Endometrial microvascular endothelial cells (primary cell): ENCODE measurements around the gene FGGY. TPM values are rescaled to one million over a fixed set of nuclear protein-coding genes. Genes with fewer than 3 reads are reported as not detected.

Source experiments
- in situ Hi-C: cut with HindIII; loops from 2 replicates; pipeline ENCODE4 v1.10.0; 2017; ENCODE audit warnings: low sequenced_read_pairs, low pct_unique_long_range_greater_than_20kb; ENCODE audit errors: inconsistent ontology term
- total RNA-seq: library from RNA; depleted of rRNA; stranded (reverse); fragments of >200 nt; gene quantifications from one replicate; pipeline ENCODE4 v1.2.3, GENCODE V29; 2015; ENCODE audit errors: inconsistent ontology term

Gene FGGY
- total RNA-seq, 1 donor from 2014 or later = 2.5 TPM

DNA sequence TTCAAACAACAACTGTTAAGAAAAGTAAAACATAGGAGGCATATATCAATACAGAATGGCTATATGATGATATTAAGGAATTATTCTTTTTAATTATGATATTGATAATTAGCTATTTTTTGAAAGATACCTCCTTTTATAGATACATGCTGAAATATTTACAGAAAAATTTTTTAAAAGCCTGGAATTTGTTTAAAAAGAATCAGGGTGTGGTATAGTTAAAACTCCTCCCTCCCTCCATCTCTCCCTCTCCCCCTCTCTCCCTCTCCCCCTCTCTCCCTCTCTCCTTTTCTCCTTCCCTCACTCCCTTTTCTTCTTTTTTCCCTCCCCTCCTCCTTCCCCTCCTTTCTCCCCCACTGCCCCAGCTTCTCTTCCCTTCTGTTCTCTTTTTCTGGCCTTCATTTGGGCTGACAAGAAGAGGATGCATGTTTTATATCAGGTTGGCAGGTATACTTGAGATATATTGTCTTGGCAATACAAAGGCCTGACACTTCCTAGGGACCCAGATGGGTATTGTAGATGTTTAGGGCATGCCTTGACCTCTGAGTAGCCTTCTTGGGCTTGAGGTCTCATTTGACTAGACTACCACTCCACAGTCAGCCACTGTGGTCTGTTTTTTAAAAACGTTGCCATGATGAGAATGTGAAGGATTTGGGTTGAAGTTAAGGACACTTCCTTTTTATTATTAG is 124.5 kb downstream of the FGGY start:
- in situ Hi-C loops = no loop called here

DNA sequence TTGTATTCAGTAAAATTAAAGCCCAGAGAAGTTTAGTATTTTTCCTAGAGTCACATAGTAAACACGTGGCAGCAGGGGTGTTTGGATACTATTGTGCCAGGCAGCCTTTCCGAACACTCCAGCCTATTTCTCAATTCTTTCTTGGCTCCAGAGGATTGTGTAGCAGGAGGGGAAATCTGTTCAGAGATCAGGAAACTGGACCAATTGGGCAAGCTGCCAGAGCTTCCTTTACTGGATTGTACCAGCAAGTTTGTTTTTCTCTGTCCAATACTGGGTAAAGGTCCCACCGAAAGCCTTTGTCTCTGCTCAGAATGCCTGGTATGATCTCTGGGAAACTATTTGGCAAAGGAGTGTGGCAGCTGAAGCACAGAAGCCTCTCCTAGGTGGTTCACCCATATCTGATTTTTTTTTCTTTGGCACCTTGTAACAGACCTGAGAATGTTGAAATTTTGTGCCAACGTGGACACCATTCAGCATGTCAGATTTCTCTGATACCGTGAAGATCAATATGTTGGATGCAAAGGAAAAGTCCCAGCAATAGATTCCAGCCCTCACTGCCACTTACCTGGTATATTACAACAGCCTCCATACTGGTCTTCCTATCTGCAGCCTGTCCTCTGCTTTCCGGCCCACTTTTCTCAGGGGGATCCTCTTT is 126.2 kb downstream of the FGGY start:
- in situ Hi-C loops = no loop called here

DNA sequence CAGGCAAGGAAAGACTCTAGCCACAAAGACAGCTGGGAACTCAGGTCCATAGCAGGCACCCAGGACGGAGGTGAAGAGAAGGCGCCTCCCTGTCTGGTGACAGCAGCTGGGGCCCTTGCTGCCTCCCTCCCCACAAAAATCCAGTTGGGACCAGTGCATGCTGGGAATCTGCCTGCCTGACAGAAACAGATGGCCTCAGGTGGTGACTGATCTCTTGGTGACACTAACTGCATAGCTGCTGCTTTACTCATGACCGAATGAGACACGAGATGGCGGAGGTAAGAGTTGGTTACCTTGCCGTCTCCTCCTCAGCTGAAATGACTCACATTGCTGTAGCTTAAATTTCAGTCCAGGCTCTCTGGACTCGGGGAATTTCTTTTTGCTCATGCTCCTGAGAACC is 130.3 kb downstream of the FGGY start:
- in situ Hi-C loops = no loop called here

DNA sequence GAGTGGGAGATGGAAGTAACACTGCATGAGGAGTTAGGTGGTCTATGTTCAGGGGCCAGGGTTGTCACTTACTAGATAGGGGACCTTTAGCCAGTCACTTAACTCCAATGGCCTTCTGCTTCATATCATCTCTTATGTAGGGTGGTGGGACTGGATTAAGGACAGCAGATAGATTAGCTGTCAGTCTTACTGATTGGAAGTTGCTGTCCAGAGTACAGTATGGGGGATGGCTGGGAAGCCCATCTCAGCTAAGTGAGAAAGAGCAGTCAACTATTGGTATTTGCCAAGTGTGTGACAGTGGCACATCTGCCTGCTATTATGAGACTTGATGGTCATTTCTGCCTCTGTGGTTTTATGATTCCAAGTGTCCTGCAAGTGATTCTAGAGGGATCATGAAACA is 130.9 kb downstream of the FGGY start:
- in situ Hi-C loops = no loop called here

DNA sequence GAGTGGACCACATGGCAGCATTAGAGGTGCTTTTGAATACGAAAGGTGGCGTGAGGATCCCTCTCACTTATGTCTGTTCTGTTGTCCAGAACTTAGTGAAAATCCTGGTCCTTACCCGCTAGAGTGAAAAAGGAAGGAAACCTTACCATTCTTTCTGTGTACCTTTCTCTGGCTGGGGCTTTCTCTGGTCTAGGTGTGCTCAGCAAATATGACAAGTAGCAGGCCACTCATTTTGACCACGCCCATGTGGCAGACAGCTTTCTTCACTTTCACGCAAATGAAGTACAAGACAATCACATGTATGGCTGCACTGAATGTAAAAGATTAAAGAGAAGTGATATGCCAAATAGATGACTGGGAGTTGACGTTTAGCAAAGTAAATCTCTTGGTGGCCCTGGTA is 131.9 kb downstream of the FGGY start:
- in situ Hi-C loops = no loop called here

DNA sequence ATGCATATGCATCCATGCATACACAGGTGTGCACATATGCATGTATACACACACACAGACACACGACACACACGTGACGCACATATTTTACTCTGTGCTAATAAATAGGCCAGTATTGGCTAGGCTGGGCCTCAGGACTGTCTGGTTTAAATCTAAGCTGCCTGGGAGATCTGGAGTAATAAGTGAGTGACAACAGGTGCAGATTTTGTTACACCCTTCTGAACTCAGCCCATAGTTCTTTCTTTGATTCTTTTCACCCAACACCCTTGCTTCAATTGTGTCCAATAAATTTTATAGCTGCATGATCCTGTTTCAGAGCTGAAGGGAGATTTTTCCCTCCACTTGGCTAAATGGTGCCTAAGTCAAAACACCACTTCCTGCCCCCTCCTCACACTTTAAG is 132.8 kb downstream of the FGGY start:
- in situ Hi-C loops = no loop called here

DNA sequence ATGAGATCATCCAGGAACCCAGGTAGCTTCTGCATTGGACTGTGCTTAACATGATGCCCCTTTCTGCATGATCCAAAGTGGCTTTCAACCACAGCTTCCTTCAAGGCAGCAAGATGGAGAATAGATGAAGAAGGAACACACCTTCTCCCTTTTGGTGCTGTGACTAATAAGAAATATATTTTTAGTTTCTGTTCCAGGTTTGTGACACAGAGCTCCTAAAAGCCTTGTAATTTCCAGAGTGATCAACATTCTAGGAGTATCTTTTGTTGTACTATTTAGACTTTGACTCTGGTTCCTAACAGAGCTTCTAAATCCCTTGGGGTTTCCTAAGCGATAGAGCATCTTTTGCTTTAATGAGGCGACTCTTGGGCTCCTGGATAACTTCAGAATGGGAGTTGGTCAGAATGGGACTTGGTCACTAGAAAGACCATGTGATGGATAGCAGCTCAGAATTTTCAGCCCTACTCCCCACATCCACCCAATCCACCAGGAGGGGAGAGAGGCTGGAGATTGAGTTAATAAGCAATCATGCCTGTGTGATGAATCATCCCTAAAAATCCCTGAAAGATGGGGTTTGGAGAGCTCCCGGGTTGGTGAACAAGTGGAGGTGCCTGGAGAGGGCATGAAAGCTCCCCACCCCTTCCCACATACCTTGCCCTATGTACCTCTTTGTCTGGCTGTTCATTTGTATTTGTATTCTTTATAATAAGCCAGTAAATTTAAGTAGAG is 134.8 kb downstream of the FGGY start:
- in situ Hi-C loops = no loop called here

DNA sequence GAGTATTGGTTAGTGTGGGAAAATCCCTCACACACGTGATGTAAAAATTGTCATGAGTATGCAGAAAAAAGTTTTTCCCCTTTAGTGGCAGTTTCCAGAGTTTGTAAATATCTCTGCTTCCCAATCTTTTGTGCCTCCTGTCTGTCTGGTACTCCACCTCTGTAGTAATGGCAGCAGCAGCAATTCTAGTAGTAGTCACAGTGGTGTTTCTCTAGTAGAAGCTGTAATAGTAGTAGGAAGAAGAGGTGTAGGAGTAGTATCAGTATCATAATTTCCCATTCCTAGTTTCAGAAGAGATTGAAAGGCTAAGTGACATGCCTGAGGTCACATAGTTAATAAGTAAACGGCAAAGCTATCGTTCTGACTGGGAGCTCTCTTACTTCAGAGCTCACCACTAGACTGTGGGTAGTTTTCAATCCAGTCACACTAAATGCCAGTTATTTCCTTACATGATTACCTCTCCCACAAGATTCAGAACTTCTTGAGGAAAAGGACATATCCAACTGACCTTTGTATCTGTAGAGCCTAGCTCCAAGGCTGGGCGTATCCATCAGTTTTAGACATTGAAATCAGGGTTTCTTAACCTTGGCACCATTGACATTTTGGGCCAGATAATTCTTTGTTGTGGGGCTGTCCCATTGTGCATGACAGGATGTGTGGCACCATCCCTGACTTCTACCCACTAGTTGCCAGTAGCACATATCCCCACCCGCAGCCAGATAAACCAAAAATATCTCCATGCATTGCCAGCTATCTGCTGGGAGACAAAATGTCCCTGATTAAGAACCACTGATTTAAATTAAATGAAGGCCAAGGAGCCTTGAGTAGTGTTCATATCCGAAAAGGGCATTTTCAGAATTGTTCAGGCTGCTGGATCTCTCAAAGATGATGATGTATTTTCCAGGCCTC is 135.9 kb downstream of the FGGY start:
- in situ Hi-C loops = no loop called here

DNA sequence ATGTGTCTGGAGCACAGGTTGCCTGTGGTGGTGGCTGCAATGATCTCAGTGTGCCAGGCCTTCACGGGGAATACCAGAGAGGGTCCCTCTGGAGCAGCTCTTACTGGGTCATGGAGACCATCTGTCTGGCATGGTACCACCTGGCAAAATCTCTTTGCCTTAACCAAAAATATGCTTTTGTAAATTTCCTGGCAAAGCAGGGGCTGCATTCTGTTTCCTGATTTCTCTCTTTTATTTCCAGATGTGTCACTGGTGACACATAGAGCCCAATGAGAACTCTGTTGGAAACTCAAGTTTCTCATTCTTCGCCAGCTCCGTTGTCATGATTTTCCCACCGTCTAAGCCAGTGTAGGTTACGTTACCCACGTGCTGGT is 136.5 kb downstream of the FGGY start:
- in situ Hi-C loops = no loop called here

DNA sequence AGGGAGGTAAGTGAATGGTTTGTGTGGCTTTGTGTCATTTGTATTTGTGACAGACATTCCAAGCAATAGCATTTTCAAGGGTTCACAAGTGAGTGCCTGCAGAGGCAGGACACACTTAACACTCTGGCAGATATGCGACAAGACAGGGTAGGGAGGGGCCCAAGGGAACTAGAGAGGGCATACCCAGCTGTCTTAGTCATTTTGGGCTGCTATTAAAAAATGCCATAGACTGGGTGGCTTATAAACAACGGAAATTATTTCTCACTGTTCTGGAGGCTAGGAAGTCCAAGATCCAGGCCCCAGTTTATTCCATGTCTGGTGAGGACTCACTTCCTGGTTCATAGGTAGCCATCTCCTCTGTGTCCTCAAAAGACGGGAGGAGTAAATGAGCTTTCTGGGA is 137.4 kb downstream of the FGGY start:
- in situ Hi-C loops = no loop called here

DNA sequence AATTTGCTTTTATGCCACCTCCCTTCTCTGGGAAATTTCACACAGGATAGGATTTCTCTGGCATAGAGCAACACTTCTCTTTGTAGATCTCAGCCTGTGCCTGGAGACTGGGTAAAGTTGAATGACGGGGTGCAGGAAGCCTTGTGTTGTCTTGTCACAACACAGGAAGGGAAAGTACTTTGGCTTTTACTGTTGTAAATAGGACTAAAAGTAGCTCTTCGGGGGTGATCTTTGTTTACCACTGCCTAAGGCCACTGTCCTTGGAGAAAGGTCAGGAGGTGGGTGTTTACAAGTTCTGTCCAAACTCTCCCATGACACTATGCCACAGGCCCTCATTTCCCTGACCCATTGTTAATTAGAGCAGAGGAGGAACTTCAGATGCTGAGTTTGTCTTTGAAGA is 139.7 kb downstream of the FGGY start:
- in situ Hi-C loops = no loop called here

DNA sequence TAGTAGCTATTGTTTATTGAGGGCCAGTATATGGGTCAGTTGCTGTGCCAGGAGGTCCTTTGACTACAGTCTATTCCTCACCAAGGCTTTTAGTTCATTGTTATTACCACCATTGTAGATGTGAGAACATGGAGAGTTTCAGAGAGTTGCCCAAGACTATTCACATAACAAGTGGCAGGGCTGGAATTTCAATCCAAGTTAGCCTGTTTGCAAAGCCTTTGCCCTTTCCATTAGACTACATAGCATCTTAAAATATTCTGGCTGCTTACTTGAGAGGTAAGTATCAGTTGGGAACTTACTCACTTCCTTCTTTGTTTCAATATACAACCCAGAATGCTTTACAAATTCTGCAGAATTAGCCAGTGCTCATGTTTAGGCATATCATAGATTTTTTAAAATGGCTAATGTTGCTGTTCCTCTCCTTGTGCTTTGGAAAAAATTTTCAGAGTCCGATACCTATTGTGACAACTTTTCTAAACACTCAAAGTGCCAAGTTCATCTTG is 141.2 kb downstream of the FGGY start:
- in situ Hi-C loops = no loop called here

DNA sequence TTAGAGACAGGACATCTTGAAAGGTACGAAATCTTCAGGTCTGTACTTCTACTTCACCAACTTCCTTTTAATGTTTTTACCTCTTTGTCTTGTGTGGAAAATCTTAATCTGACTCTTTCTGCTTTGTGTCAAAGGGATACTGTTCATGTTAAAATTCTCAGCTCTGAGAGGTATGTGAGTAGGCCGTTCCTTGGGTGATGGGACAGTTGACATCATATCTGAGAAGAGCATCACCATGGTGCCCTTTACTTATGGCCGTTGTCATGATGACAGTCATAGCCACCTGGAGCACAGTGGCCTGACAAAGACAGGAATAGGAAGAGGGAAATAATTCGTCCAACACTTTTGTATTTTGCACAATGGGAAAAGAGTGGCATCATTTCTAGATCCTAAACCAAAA is 145.6 kb downstream of the FGGY start:
- in situ Hi-C loops = no loop called here

DNA sequence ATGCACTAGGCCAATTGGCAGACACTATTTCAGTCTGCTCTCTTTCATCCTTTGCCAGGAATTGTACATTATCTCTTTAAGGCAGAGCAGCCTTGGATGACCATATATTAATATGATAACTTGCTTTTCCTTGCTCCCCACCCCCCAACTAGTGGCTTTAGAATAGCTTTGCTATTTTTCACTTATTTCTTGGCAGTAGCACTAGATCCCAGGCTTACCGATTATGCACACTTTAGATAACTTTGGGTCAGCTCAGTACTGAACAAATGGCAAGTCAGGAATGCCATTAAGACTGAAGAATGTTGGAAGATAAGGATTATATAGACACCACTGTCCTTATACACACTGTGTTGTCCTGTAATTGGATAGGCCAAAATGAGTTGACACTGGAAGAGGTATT is 146.4 kb downstream of the FGGY start:
- in situ Hi-C loops = no loop called here

DNA sequence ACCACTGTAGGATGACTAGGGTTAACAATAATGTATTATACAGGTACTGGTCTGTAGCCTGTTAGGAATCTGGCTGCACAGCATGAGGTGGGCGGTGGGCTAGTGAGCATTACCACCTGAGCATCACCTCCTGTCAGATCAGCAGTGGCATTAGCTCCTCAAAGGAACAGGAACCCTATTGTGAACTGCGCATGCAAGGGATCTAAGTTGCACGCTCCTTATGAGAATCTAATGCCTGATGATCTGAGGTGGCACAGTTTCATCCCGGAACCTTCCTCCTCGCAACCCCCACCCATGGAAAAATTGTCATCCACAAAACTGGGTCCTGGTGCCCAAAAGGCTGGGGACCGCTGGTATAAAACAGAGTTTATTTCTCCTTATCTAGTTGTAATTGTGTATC is 147.6 kb downstream of the FGGY start:
- in situ Hi-C loops = no loop called here

DNA sequence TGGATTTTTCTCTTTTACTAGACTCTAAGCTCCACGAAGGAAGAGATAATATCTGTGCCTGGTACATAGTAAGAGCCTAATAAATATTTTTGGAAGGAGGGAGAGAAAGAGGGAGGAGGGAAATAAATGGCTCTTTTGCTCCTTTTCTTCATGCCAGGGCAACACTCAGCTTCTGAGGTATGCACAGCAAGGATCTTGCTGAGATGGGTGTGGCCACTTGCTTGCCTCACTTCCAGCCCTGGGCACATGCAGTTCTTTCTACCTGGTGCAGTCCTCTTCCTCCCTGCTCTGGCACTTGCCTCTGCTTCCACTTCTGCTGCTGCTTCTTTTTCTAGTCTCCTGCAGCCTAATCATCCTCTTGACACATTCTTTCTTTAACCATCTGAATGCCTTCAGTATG is 148.1 kb downstream of the FGGY start:
- in situ Hi-C loops = no loop called here

DNA sequence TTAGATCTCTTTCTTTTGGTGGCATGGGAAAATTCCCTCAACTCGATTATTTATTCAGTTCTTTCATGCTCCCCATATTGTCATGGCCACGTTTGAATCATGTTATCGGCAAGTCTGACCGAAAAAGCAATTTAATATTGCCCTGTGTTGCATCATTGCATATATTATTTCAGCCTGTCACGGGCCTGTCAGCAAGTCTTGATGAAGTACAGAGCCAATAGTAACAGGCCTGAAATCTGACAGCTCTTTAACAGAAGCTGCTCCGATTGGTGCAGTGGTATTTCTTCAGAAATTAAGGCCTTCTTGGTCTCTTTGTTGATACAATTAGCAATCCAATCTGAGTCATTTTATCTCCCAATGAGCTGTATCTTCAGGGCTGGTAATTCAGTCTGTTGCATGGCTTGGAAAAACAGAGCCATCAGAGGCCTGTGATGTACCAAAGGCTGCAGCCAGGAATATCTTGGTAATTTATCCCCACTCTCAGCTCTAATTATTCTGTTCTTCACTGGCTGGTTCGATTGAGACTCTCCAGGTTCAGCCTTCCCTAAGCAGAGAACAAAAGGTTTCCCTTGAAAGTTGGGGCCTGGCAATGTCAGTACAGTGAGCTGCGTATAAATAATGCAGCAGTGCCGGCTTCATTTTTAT is 149.5 kb downstream of the FGGY start:
- in situ Hi-C loops = no loop called here

DNA sequence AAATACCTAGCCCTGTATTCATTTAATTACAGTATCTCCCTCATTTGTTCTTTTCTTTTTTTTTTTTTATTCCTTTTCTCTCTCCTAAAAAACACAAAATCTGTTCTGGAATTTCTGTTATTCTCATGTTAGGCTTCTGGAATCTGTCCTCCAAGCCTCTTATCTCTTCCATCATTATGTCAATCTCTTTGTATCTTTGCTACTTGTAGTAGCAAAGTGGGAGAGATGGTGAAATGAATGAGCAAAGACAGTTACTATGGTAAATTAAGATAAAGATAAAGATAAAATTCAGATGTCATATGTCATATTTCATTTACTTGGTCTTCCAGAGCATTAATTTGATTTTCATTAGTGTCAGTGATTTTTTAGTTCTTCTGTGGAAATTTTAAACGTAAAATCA is 155.1 kb downstream of the FGGY start:
- in situ Hi-C loops = no loop called here

DNA sequence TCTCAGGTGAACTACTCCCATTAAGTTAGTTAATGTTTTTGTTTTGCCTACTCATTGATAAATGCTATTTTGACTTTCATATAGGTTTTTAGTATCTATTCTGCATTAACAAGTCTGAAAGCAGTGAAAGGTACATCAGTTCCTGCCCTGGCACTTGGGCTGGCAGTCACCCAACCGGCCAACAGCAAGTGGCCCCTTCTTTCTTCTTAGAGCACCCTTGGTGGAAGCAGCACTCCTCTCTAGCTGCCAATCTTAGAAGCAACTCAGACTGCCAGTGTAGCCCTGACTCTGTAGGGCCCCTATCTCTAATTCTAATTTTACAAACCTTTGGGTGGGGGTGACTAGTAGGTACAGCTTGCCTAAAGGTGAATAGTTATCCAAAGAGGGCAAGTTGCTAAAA is 155.7 kb downstream of the FGGY start:
- in situ Hi-C loops = no loop called here
